ENCODE measurements around the gene ATP5PO.
A peak's percentile ranks its signal among the peaks of the same experiment; 100 is the strongest.

ATP5PO gene

DNA sequence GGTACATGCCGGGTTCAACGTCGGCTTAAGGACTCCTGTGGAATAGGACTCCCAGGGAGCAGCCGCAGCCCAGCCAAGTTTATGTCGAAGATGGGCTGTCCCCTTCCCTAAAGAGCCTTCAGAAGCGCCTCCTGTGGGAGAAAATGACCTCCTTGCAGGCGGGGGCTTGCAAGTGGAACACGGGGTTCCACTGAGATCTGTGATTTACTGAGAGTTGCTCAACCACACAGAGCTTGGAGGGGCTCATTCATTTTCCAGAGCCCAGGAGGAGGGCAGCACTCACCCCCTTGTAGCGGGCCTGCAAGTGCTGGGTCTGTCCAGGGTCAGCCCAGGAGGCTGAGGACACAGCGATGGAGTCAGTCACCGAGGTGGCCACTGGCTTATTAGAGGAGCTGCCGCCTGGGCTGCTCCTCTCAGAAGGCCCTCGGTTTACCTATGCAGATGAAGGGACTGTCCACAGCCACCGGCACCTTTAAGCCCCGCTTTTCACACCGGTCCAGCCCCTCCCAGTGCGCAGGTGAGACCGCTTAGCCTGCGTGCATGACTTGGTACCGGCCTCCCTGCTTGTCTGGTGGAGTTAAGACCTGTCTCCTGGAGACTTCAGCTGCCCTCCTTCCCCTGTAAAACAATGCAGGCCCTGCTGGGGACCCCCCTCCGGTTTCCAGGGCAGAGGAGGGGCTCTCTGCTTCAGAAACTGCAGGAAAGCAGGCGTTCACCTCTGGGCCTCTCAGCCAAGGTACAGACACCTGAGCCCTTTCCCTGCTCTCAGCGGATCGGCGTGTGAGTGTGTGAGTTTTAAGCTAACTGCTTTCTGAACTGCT is 57.5 kb downstream of the ATP5PO start:
- no peak for DNase-seq (ENCODE audit: low read depth)
- TF ChIP-seq, protein P1, sequence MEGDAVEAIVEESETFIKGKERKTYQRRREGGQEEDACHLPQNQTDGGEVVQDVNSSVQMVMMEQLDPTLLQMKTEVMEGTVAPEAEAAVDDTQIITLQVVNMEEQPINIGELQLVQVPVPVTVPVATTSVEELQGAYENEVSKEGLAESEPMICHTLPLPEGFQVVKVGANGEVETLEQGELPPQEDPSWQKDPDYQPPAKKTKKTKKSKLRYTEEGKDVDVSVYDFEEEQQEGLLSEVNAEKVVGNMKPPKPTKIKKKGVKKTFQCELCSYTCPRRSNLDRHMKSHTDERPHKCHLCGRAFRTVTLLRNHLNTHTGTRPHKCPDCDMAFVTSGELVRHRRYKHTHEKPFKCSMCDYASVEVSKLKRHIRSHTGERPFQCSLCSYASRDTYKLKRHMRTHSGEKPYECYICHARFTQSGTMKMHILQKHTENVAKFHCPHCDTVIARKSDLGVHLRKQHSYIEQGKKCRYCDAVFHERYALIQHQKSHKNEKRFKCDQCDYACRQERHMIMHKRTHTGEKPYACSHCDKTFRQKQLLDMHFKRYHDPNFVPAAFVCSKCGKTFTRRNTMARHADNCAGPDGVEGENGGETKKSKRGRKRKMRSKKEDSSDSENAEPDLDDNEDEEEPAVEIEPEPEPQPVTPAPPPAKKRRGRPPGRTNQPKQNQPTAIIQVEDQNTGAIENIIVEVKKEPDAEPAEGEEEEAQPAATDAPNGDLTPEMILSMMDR (IDR thresholded peaks at IDR 0.05; ENCODE audit: low read depth, low read length, missing control alignments) = no peak
- H3K4me3 ChIP-seq (ENCODE audit: low read depth, low read length) = no peak overlapping the region

DNA sequence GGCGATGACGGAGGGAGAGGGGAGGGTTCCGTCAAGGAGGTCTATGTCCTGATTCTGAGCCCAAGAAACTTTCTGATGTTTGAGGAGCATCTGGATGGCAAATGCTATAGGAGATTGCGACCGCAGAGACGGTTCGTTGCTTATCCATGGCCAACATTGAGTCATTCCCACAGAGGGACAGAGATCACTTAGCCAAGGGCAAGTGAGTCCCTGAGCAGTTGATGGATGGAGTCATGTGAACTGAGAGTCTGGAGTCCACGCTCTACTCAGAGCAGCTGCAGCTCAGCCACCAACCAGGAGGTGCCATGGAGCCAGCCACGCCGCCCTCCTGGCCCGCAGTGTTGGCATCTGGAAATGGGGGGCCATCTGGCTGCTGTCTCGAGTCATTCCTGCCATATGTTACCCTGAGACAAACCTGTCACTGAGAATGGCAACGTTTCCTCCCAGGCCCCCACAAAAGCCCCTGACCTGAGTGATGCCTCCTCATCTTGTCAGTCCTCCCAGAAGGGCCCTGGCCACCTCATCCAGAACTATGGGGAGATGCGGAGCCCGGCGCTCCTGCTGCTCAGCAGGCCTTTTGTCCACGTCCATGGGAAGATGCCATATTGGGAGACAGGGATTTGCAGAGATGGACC is 58.6 kb downstream of the ATP5PO start:
- H3K4me3 ChIP-seq (ENCODE audit: low read depth, low read length) = no peak overlapping the region
- TF ChIP-seq, protein P1 (IDR thresholded peaks at IDR 0.05; ENCODE audit: low read depth, low read length, missing control alignments) = no peak
- no peak for DNase-seq (ENCODE audit: low read depth)

DNA sequence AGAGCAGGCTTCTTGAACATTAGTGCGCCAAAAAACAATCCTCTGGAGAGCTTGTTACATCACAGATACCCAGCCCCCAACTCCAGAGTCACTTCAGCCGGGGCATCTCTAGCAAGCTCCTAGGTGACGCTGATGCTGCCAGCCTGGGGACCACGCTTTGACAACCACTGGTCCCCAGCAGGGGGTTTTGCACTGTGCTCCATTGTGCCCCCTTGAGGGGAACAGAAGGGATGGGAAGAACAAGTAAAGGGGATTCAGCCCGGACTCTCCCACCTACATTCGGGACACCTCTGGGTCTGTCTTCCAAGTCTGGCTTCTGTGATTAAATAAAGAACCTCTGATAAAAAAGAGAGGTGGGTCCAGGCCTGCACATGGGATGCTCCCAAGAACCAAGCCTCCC is 60.4 kb downstream of the ATP5PO start:
- DNase-seq (ENCODE audit: low read depth) = no peak
- TF ChIP-seq, protein P1 (IDR thresholded peaks at IDR 0.05; ENCODE audit: low read depth, low read length, missing control alignments) = peak; percentile 39
- H3K4me3 ChIP-seq (ENCODE audit: low read depth, low read length) = no peak overlapping the region

DNA sequence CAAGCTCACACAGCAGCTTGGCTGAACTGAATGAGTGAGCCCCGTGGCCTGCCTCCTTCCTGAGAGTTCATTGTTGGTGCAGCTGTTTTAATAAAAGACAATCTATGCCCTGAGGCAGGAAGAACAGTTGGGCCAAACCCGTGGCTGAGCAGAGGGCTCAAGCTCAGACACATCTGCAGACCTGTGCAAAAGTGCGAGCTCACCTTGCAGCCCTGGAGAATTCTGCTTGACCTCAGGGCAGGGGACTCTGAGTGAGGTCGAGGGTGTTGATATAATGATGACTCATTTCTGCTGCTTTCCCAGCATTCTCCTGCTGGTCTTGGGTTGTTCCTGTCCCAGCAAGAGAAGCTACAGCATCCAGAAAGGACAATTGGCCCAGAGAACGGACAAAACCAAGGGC is 61.0 kb downstream of the ATP5PO start:
- H3K4me3 ChIP-seq (ENCODE audit: low read depth, low read length) = no peak overlapping the region
- TF ChIP-seq, protein P1 (IDR thresholded peaks at IDR 0.05; ENCODE audit: low read depth, low read length, missing control alignments) = no peak
- no peak for DNase-seq (ENCODE audit: low read depth)
